ENCODE data around the gene DPF3.

DPF3 gene

DNA sequence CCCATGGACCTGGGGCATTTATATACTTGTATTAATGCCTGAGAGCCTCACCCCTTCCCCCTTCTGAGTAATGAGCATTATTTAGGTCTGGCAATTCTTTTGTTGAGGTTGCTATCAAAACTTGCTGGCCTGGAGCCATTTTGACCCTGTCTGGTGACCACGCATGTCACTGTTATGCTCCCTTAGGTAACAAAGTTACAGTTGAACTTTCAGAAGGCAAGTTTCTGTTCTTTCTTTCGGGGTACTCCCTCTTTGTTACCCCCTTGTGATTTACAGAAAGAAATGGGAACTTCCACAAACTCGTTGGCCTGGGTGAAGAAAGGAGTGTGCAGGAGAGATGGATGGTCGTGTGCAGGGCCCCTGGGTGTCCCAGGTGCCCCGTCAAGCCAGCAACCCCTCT lies 305.4 kb downstream of the DPF3 start:
- no peak for DNase-seq

DNA sequence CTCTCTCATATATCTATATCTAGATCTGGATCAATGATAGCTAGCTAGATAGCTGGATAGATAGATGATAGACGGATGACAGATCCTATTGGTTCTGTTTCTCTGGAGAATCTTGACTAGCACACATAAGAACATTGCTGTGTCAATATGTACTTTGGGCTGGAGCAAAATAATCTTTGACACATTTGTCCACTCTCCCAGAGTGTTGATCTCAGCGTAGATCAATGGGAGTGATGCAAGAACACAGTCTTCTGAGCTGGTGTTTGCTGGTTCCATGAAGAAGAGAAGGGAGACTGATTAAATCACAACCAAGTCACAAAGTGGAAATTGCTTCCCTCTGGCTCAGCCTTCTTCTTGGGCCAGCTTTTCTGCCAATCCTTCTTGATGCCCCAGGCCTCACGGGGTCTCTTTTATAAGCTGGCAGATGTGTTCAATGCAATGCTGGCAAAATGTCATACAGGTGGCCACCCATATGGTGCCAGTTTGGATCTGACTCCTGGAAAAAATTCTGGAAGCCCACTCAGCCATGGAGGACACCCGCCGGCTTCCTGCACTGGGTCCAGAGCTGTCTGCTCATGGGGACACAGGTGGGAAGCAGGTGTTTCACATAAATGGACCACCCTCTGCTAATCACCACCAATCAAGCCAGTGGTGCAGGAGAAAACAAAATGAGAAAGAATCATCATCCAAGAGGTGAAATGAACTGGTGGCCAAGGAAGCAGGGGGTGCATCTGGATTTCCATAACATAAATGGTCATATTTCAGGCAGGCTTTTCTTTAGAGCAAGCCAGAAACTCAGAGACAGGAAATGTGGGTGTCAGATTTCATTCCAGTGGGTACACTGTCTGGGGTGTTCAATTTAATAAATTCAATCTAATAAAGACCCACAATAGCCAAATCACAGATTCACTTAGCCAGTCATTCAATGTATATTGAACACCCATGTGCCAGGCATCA lies 310.3 kb downstream of the DPF3 start:
- DNase-seq: no peak

DNA sequence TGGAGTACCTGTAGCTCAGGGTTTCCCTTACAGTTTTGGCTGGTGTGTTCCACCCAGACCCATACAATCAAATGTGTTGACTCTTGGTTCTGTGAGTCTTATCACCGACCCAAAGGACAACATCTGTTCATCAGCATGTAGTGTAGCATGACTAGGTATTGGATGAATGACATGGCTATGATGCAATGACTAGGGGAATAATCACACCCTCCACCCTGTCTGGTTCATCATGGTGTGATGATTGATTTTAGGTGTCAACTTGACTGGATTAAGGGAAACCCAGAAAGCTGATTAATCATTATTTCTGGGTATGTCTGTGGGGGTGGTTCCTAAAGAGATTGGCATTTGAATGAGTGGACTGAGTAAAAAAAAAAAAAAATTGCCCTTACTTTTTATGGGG lies 311.3 kb downstream of the DPF3 start:
- DNase-seq: no peak

DNA sequence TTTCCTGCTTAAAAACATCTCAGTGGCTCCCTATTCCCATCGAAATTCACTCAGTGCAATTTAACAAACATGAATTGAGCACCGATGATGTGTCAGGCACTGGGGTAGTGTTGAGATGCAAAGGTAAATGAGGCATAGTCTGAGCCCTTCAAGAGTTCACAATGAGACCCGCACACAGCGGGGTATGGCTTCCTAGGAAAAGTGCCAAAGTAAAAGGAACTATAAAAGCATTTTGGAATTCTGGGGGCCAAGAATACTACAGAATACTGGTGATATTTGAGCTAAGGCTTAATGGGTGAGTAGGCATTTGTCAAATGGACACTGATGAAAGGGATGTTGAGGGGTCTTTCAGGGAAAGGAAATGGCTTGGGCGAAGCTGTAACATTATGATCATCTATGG lies 315.4 kb downstream of the DPF3 start:
- DNase-seq: no peak

DNA sequence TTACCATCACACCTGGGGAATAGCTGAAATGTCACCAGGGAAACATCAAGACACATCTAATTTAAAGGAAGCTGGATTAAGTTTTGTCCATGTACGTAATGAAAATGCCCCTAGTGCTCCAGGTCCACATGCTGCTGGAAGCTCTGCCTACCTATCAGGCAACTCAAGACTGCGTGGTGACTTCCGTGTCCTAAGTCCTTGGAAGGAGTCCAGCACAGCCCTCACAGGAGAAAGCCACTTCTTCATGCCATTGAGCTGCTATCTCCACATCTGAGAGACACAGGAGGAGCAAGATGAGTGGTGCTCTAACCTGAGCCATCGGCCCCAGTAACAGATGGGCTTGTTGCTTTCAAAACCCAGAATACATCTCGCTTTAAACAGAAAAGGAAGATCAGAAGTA lies 316.4 kb downstream of the DPF3 start:
- no peak for DNase-seq

DNA sequence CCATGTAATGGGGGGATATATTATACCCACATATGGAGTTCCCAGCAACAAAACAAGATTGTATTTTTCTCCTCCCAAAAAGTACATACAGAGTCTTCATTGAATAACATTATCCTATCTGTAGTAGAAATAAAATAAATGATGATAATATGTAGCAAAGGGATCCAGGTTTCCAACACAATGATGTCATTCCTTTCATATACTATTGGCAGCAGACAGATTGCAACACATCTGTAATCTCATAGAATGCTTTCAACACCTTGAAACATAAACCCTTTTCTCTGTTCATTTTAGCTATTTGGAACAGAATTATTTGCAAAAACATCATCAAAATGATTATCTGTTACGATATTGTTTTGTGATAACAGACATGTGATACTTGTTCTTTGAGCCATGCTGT lies 317.6 kb downstream of the DPF3 start:
- DNase-seq: no peak

DNA sequence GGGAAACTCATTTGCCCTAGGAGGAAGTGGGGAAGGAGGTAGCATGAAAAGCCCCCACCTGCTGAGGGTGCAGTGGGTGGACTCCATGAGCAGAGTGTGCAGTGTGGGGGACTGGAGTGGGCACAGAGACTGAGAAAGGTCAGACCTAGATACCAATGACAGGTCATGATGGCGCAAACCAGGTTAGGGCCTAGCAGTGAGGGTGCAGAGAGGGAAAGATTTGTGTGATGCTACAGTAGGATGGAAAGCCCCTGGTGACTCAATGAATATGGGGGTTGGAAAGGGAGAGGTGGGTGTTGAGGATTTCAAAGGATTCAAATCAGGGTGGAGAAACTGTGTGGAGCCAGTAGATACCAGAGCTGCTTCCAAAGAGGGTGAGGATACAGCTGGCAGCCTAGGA lies 319.2 kb downstream of the DPF3 start:
- DNase-seq: no peak

DNA sequence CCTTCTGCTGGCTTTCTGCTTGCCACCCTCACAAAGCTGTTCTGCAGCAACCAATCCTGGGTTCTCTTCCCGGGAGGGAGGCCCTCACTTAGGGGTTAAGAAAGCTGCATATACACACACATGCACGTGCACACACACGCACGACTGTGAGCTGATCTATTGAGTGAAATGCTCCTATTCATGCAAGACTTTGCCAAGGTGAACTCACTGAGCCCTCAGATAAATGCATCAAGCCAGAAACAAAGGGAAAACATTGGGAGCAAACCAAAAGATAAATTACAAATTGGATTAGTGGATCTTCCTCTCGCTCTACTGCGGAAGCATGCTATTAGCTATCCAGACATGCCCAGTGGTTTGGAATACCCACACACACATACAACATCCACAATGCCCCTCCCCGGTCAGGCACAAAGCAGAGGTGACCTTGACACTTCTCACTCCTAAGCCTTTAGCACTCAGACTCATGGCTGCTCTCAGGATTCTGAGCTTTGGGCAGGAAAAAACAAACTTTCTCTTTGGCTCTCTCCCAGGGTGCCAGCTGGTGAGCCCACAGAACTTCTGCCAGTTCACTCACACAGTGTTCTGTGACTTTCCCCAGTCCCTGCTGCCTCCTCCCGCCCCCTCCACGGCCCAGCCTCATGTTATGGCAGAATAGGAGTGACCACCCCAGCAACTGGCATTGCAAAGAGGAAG lies 320.0 kb downstream of the DPF3 start:
- no peak for DNase-seq

All from amniotic stem cell (primary cell).